RWPE1 (cell line): ENCODE results near the gene VWA5B1.

ENCODE experiments used
- CTCF ChIA-PET: fragments of 350-600 bp; sonication (Branson Sonifier 250); formaldehyde crosslinking; extraction: SDS; loops from one replicate; lab custom pipeline; 2021; lab: Yijun Ruan, JAX
- POLR2A ChIA-PET: fragments of 400-600 bp; formaldehyde crosslinking; extraction: SDS; loops from one replicate; lab custom pipeline; 2020; ENCODE audit warnings: antibody characterized with exemption; ENCODE audit not compliant: low non-redundant PET; lab: Yijun Ruan, JAX
- DNase-seq: peaks from one replicate; pipeline ENCODE4 v3.0.0; 2012; ENCODE audit warnings: low spot score
- H3K27ac ChIP-seq: fragments of 450-650 bp; 2 replicates; pipeline ENCODE4 v1.5.1; 2017
- CTCF ChIP-seq: fragments of 450-650 bp; conservative IDR thresholded peaks from 2 replicates; pipeline ENCODE4 v1.5.1; 2017; ENCODE audit warnings: low read depth, mild to moderate bottlenecking

VWA5B1 gene

GRCh38 chr1:20355101-20355827 is 64.6 kb downstream of the VWA5B1 start:
- CTCF ChIA-PET: interaction anchor here (0.5 to 0.7 kb wide), 3 partner anchors 157 to 840 kb away, joined by 3 read pairs; no protein-coding TSS in a partner anchor

GRCh38 chr1:20355828-20356735 is 65.4 kb downstream of the VWA5B1 start:
- H3K27ac ChIP-seq: peak overlapping the region; percentile 65
- POLR2A ChIA-PET: interaction anchor here (0.6 kb wide), 1 partner anchor 434 kb away, joined by 3 read pairs; no protein-coding TSS in a partner anchor
- CTCF ChIA-PET: interaction anchor here (0.5 to 1.0 kb wide), 5 partner anchors 81 to 839 kb away, joined by 3 to 4 read pairs (median 3); no protein-coding TSS in a partner anchor
- DNase-seq: peak; percentile 50
- no peak for TF ChIP-seq CTCF

More at GRCh38 chr1:20355101-20355827, 64.6 kb downstream of the VWA5B1 start:
- no peak for TF ChIP-seq CTCF
- H3K27ac ChIP-seq: peak overlapping the region; percentile 65
- POLR2A ChIA-PET: no interaction called here
- DNase-seq: no peak

- POLR2A ChIA-PET: no interaction called here
- H3K27ac ChIP-seq: peak overlapping the region; percentile 65; the same call in 1 of the 2 replicates
- no peak for TF ChIP-seq CTCF
- DNase-seq: no peak
- CTCF ChIA-PET: interaction anchor here (0.8 to 1.3 kb wide), 3 partner anchors 82 to 144 kb away, joined by 3 to 4 read pairs (median 4); no protein-coding TSS in a partner anchor
Measured at GRCh38 chr1:20356850-20357459, 66.3 kb downstream of the VWA5B1 start.

DNA sequence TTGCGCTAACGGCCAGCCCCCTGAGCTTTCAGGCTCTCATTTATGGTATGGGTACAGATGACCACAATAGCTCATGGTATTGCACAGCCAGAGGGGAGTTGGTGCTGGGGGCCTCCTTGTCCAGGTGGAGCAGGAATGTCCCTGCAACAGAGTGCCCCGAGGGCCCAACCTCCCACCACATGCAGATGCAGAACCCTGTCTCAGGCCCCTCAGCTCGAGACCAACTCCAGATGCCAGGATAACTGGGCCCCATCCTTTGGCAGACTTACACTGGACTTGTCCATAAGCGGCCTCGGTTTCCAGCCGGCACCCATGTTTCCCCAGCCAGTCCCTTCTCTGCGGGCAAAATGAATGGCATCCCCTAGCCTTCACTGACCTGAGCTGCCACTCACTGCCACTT is 67.1 kb downstream of the VWA5B1 start:
- ChIA-PET CTCF (interaction anchor here (1.3 kb wide), 1 partner anchor 136 kb away, joined by 4 read pairs; no protein-coding TSS in a partner anchor), POLR2A (no interaction called here)
- no peak for DNase-seq
- no peak for TF ChIP-seq CTCF
- H3K27ac ChIP-seq: no peak overlapping the region

GRCh38 chr1:20358761-20359263 is 68.1 kb downstream of the VWA5B1 start:
- TF ChIP-seq CTCF: no peak
- ChIA-PET CTCF (interaction anchor here (0.7 kb wide), 1 partner anchor 8 kb away, joined by 3 read pairs; no protein-coding TSS in a partner anchor), POLR2A (no interaction called here)
- peak overlapping the region; percentile 30; the same call in 1 of the 2 replicates for H3K27ac ChIP-seq
- DNase-seq: peak; percentile 56
